SK-N-SH (cell line): ENCODE measurements around the gene AAMDC. TPM values are rescaled to one million over a fixed set of nuclear protein-coding genes. Genes with fewer than 3 reads are reported as not detected.
A peak's percentile ranks its signal among the peaks of the same experiment; 100 is the strongest.
"Not testable (repeated sequence)": the region's sequence is repeated elsewhere in the genome, so short reads cannot be mapped to it uniquely, and the experiment has no call there.

Source experiments
- CTCF ChIA-PET: fragments of 300-600, 350-600 bp; formaldehyde crosslinking; extraction: SDS; loops from one replicate; lab custom pipeline; 2021; lab: Yijun Ruan, JAX
- POLR2A ChIA-PET: fragments of 350-600 bp; sonication (Branson Sonifier 250); formaldehyde crosslinking; extraction: SDS; loops from one replicate; lab custom pipeline; 2020; ENCODE audit warnings: antibody characterized with exemption, inconsistent platforms; lab: Yijun Ruan, JAX
- DNase-seq: peaks from one replicate; pipeline ENCODE4 v3.0.0; 2012
- H2AFZ ChIP-seq: fragments of 200-600 bp; sonication (generic); 2 replicates; pipeline ENCODE4 v1.8.1; 2016; ENCODE audit warnings: antibody characterized with exemption, mild to moderate bottlenecking, low read depth
- H3F3A ChIP-seq: fragments of 200-600 bp; sonication (generic); replicated peaks from 2 replicates; pipeline ENCODE3; 2016; ENCODE audit warnings: antibody characterized with exemption, mild to moderate bottlenecking; ENCODE audit not compliant: insufficient read depth
- H3K27ac ChIP-seq, 2 experiments: fragments of 200-500 bp in 1 of 2; fragments of 200-600 bp in 1 of 2; sonication (Bioruptor generic) in 1 of 2; sonication (generic), shearing (Covaris generic) in 1 of 2; 2 replicates each; pipeline versions ENCODE4 v1.5.1 to v1.6.1; 2014 to 2016; ENCODE audit warnings: low read depth in 2 of 2, inconsistent platforms in 1 of 2, low read length in 1 of 2, mild to moderate bottlenecking in 1 of 2, mixed read lengths in 1 of 2
- H3K27me3 ChIP-seq: fragments of 200-600 bp; sonication (generic), shearing (Covaris generic); 2 replicates; pipeline ENCODE4 v1.6.1; 2016; ENCODE audit warnings: mixed run types; ENCODE audit not compliant: insufficient read depth
- H3K36me3 ChIP-seq, 2 experiments: fragments of 200-500 bp in 1 of 2; fragments of 200-600 bp in 1 of 2; sonication (Bioruptor generic) in 1 of 2; sonication (generic) in 1 of 2; replicated peaks in 1 of 2; 2 replicates each; pipeline versions ENCODE3 to v1.5.1; 2014 to 2016; ENCODE audit warnings: low read length in 1 of 2, mild to moderate bottlenecking in 1 of 2; ENCODE audit not compliant: insufficient read depth in 2 of 2, control insufficient read depth in 1 of 2
- H3K4me1 ChIP-seq, 2 experiments: fragments of 200-500 bp in 1 of 2; fragments of 200-600 bp in 1 of 2; sonication (Bioruptor generic) in 1 of 2; sonication (generic), shearing (Covaris generic) in 1 of 2; 2 replicates each; pipeline versions ENCODE4 v1.5.1 to v1.6.1; 2014 to 2016; ENCODE audit warnings: low read depth in 1 of 2, low read length in 1 of 2, mixed run types in 1 of 2; ENCODE audit not compliant: insufficient read depth in 2 of 2, control insufficient read depth in 1 of 2
- H3K4me2 ChIP-seq: fragments of 200-600 bp; sonication (generic), shearing (Covaris generic); 2 replicates; pipeline ENCODE4 v1.6.1; 2017; ENCODE audit warnings: mixed run types
- H3K4me3 ChIP-seq, 2 experiments: fragments of 200-500 bp in 1 of 2; fragments of 200-600 bp in 1 of 2; sonication (Bioruptor generic) in 1 of 2; sonication (generic), shearing (Covaris generic) in 1 of 2; 2 replicates each; pipeline versions ENCODE4 v1.5.1 to v1.8.1; 2014 to 2016; ENCODE audit warnings: low read depth in 2 of 2, inconsistent platforms in 1 of 2, low read length in 1 of 2, mild to moderate bottlenecking in 1 of 2, mixed read lengths in 1 of 2, moderate library complexity in 1 of 2
- H3K79me2 ChIP-seq: fragments of 200-600 bp; sonication (generic); 2 replicates; pipeline ENCODE4 v1.8.1; 2017; ENCODE audit warnings: mild to moderate bottlenecking; ENCODE audit not compliant: insufficient read depth
- H3K9ac ChIP-seq: fragments of 200-600 bp; sonication (generic); 2 replicates; pipeline ENCODE4 v1.6.1; 2017; ENCODE audit warnings: mixed run types
- H3K9me2 ChIP-seq: fragments of 200-600 bp; sonication (generic); 2 replicates; pipeline ENCODE4 v1.6.1; 2017; ENCODE audit warnings: mixed run types
- H3K9me3 ChIP-seq: fragments of 200-600 bp; sonication (generic); 2 replicates; pipeline ENCODE4 v1.6.1; 2017; ENCODE audit warnings: mixed run types, mild to moderate bottlenecking, moderate library complexity
- H4K20me1 ChIP-seq: fragments of 200-600 bp; sonication (generic); 2 replicates; pipeline ENCODE4 v1.6.1; 2017; ENCODE audit warnings: mild to moderate bottlenecking, mixed run types; ENCODE audit not compliant: insufficient read depth
- ELF1 ChIP-seq: IDR thresholded peaks from 2 replicates; pipeline ENCODE4 v1.4.0; 2012
- EP300 ChIP-seq, 2 experiments: IDR thresholded peaks; 2 replicates each; pipeline versions ENCODE4 v1.4.0 to v1.6.1; 2012; ENCODE audit warnings: borderline replicate concordance in 1 of 2, low read depth in 1 of 2, low read length in 1 of 2
- FOSL2 ChIP-seq: IDR thresholded peaks from 2 replicates; pipeline ENCODE4 v1.4.0; 2012; ENCODE audit warnings: low read depth, mild to moderate bottlenecking, moderate library complexity, borderline replicate concordance
- FOXJ3 ChIP-seq: sonication (generic); formaldehyde crosslinking; IDR thresholded peaks from 2 replicates; pipeline ENCODE4 v1.5.1; 2020; ENCODE audit warnings: mild to moderate bottlenecking, missing genetic modification reagents
- GATA2 ChIP-seq: sonication (generic); formaldehyde crosslinking; IDR thresholded peaks from 2 replicates; pipeline ENCODE4 v1.5.0; 2020; ENCODE audit warnings: mild to moderate bottlenecking, missing genetic modification reagents
- NFIC ChIP-seq: IDR thresholded peaks from 2 replicates; pipeline ENCODE4 v1.4.0; 2012; ENCODE audit warnings: borderline replicate concordance
- RAD21 ChIP-seq: IDR thresholded peaks from 2 replicates; pipeline ENCODE4 v1.6.1; 2012; ENCODE audit warnings: mild to moderate bottlenecking, low read length
- RCOR1 ChIP-seq: fragments of 150-350 bp; IDR thresholded peaks from 2 replicates; pipeline ENCODE4 v1.6.1; 2017; ENCODE audit warnings: antibody characterized with exemption, low read length
- RFX5 ChIP-seq: IDR thresholded peaks from 2 replicates; pipeline ENCODE4 v1.6.1; 2012; ENCODE audit warnings: mild to moderate bottlenecking, improper control_type of control experiment, low read length
- TEAD4 ChIP-seq: IDR thresholded peaks from 2 replicates; pipeline ENCODE4 v1.4.0; 2012; ENCODE audit warnings: mild to moderate bottlenecking, borderline replicate concordance; ENCODE audit not compliant: insufficient read depth
- YY1 ChIP-seq: IDR thresholded peaks from 2 replicates; pipeline ENCODE4 v1.4.0; 2012; ENCODE audit warnings: low read depth, mild to moderate bottlenecking
- ZBTB33 ChIP-seq: IDR thresholded peaks from 2 replicates; pipeline ENCODE4 v1.4.0; 2012; ENCODE audit warnings: low read depth, borderline replicate concordance
- WGBS: methylation state at CpG from one replicate; pipeline ENCODE4 v1.1.6; 2017; ENCODE audit warnings: low lambda C conversion rate; 5-methylcytosine and 5-hydroxymethylcytosine counted together
- polyA plus RNA-seq, 3 experiments: library from polyadenylated mRNA; depleted of rRNA; stranded (reverse); fragments of >200 nt; gene quantifications; 2 replicates each; pipeline ENCODE4 v1.2.3, GENCODE V29; 2012
- TF ChIP-seq, protein P1 (sequence below): IDR thresholded peaks from 2 replicates; pipeline ENCODE4 v1.6.1; 2012; ENCODE audit warnings: mild to moderate bottlenecking, low read depth, low read length, moderate library complexity

Gene AAMDC
- polyA plus RNA-seq, 1 of the 3 experiments (the other 2 are of a cell fraction), result 66.6 TPM

GRCh38 chr11:77861444-77861843, 40.5 kb downstream of the AAMDC start:
- H3K79me2 ChIP-seq, H3K9me2 ChIP-seq, H3K27ac ChIP-seq, H3F3A ChIP-seq, CTCF ChIA-PET, DNase-seq, H2AFZ ChIP-seq, H3K36me3 ChIP-seq, H3K9me3 ChIP-seq, H4K20me1 ChIP-seq, H3K4me3 ChIP-seq, H3K9ac ChIP-seq, H3K27me3 ChIP-seq, H3K4me2 ChIP-seq: not testable (repeated sequence)
- POLR2A ChIA-PET, result interaction anchor here (0.6 kb wide), 1 partner anchor 200 kb away, joined by 4 read pairs; no protein-coding TSS in a partner anchor
- WGBS, result 91% methylated on average over 10 of the region's 10 CpGs
- peaks cover 9 to 12% of the 10 kb centered on the region in 2 experiments; a peak in 3 of 4 replicates for H3K4me1 ChIP-seq

- no peaks in the 10 kb centered on the region for H3K9me3 ChIP-seq
- peak overlapping the region; percentile 49 to 84; a peak in 2 of 4 replicates for H3K27ac ChIP-seq
- CTCF ChIA-PET, result interaction anchor here (1.9 kb wide), 1 partner anchor 46 kb away, joined by 5 read pairs; no protein-coding TSS in a partner anchor
- H3K9me2 ChIP-seq, result no peaks in the 10 kb centered on the region
- H2AFZ ChIP-seq, result no peak overlapping the region
- H3F3A ChIP-seq, result peaks cover 12% of the 10 kb centered on the region
- no peaks in the 10 kb centered on the region for H4K20me1 ChIP-seq
- POLR2A ChIA-PET, result no interaction called here
- no peak overlapping the region for H3K4me2 ChIP-seq
- H3K36me3 ChIP-seq, result peaks cover 11 to 17% of the 10 kb centered on the region in 2 experiments
- no peaks in the 10 kb centered on the region for H3K79me2 ChIP-seq
- DNase-seq, result peak; percentile 58
- 58% methylated on average over 1 of the region's 1 CpG for WGBS
- TF ChIP-seq RCOR1, result peak; percentile 78
- TF ChIP-seq ELF1, result no peak
- TF ChIP-seq GATA2 (CRISPR knock-in tag), result peak; percentile 52; the same call in 1 of the 2 replicates
- no peak for TF ChIP-seq ZBTB33
- TF ChIP-seq NFIC, result no peak
- TF ChIP-seq FOXJ3 (CRISPR knock-in tag), result peak; percentile 29; the same call in 1 of the 2 replicates
- TF ChIP-seq EP300 (IDR thresholded peaks at IDR 0.05; ENCODE audit: borderline replicate concordance in 1 of 2, low read depth in 1 of 2, low read length in 1 of 2), result peak in 1 of 2 experiments; percentile 54; a peak in 2 of 4 replicates
- H3K27me3 ChIP-seq, result no peaks in the 10 kb centered on the region
- peaks cover 9 to 13% of the 10 kb centered on the region in 2 experiments; a peak in 3 of 4 replicates for H3K4me1 ChIP-seq
- H3K9ac ChIP-seq, result no peak overlapping the region
- H3K4me3 ChIP-seq, result no peak overlapping the region
Measured at GRCh38 chr11:77865805-77866204, 44.9 kb downstream of the AAMDC start.

DNA sequence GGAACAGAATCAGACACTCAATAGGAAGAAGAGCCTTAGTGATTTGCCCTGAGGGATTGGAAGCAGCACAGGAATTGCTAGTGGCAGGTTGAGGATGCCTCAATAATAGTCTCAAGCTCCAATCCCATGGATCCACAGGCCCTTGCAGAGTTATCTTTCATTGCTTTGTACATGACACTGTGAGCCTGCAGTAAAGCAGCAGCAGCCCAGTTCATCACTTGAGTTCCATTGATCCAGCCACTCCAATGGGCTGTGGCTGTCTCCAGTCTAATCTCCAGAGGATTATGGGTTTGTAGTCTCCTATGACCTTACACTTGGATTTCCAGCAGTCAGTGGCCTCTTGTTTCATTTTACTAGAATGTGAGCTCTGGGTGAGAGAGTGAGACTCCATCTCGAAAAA, 45.4 kb downstream of the AAMDC start:
- Histone ChIP-seq H3K9ac (no peak overlapping the region), H3K4me2 (no peak overlapping the region), H3K79me2 (no peaks in the 10 kb centered on the region), H3K27me3 (no peaks in the 10 kb centered on the region), H4K20me1 (no peaks in the 10 kb centered on the region), H3K36me3 (peaks cover 15 to 22% of the 10 kb centered on the region in 2 experiments), H3K27ac (peak overlapping the region; percentile 49 to 84; a peak in 3 of 4 replicates), H2AFZ (no peak overlapping the region), H3K9me2 (no peaks in the 10 kb centered on the region), H3F3A (peaks cover 12% of the 10 kb centered on the region), H3K9me3 (no peaks in the 10 kb centered on the region), H3K4me1 (peaks cover 9 to 13% of the 10 kb centered on the region in 2 experiments; a peak in 3 of 4 replicates), H3K4me3 (no peak overlapping the region)
- no peak for DNase-seq
- POLR2A ChIA-PET, result no interaction called here
- 90% methylated on average over 1 of the region's 1 CpG for WGBS
- CTCF ChIA-PET, result interaction anchor here (1.9 kb wide), 1 partner anchor 47 kb away, joined by 5 read pairs; no protein-coding TSS in a partner anchor
- TF ChIP-seq TEAD4 (no peak), FOSL2 (no peak), RFX5 (no peak), RAD21 (no peak), YY1 (no peak), ZBTB33 (no peak)
- TF ChIP-seq, protein P1, sequence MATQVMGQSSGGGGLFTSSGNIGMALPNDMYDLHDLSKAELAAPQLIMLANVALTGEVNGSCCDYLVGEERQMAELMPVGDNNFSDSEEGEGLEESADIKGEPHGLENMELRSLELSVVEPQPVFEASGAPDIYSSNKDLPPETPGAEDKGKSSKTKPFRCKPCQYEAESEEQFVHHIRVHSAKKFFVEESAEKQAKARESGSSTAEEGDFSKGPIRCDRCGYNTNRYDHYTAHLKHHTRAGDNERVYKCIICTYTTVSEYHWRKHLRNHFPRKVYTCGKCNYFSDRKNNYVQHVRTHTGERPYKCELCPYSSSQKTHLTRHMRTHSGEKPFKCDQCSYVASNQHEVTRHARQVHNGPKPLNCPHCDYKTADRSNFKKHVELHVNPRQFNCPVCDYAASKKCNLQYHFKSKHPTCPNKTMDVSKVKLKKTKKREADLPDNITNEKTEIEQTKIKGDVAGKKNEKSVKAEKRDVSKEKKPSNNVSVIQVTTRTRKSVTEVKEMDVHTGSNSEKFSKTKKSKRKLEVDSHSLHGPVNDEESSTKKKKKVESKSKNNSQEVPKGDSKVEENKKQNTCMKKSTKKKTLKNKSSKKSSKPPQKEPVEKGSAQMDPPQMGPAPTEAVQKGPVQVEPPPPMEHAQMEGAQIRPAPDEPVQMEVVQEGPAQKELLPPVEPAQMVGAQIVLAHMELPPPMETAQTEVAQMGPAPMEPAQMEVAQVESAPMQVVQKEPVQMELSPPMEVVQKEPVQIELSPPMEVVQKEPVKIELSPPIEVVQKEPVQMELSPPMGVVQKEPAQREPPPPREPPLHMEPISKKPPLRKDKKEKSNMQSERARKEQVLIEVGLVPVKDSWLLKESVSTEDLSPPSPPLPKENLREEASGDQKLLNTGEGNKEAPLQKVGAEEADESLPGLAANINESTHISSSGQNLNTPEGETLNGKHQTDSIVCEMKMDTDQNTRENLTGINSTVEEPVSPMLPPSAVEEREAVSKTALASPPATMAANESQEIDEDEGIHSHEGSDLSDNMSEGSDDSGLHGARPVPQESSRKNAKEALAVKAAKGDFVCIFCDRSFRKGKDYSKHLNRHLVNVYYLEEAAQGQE, result no peak
